ENCODE measurements around the gene GSTCD.

DNA sequence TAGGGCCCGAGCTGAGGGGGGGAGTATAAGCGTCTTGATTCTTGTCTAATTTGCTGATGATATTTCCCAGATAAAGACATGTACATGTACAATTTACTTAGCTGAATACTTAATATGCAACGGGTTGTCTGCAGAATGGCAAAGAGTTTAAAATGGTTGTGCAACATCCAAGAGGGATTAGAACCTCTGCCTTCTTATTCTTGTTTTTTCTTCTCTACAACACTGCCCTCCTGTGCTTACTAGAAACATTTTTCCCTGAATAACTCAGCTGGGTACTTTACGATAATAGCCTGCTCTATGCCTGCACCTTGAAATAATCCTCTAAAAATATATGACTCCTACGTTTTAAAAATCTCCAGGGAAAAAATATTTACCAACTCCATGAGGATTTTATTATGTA, 41.9 kb upstream of the GSTCD start:
- TF ChIP-seq, protein P1, sequence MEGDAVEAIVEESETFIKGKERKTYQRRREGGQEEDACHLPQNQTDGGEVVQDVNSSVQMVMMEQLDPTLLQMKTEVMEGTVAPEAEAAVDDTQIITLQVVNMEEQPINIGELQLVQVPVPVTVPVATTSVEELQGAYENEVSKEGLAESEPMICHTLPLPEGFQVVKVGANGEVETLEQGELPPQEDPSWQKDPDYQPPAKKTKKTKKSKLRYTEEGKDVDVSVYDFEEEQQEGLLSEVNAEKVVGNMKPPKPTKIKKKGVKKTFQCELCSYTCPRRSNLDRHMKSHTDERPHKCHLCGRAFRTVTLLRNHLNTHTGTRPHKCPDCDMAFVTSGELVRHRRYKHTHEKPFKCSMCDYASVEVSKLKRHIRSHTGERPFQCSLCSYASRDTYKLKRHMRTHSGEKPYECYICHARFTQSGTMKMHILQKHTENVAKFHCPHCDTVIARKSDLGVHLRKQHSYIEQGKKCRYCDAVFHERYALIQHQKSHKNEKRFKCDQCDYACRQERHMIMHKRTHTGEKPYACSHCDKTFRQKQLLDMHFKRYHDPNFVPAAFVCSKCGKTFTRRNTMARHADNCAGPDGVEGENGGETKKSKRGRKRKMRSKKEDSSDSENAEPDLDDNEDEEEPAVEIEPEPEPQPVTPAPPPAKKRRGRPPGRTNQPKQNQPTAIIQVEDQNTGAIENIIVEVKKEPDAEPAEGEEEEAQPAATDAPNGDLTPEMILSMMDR (IDR thresholded peaks at IDR 0.05), result no peak
- TF ChIP-seq POLR2A (IDR thresholded peaks at IDR 0.05), result no peak

Data from vagina (tissue), 2 donors.